ENCODE measurements around the gene CELF2.

The CELF2 gene

DNA sequence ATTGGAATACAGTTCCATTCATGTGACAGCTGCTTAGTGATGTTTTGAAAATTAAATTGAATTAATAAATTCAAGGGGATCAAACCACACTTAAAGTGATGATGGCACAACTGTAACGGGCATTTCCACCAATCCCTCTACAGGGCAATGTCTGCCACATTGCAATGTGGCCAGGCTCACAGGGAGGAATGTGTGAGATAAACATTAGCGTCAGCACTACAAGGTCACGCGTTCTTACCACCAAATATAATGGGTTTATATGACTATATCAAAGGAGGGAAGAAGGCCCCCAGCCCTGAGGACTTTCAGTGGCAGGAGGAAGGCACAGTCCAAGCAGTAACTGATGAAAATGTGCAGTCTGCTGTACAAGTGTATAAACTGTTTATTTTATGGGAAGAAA is 31.1 kb upstream of the CELF2 start:
- Histone ChIP-seq H2AK5ac (ENCODE audit: low read depth, low read length) (no peak overlapping the region), H3K36me3 (replicated peaks in 1 of 2; ENCODE audit: control insufficient read depth in 2 of 2, insufficient read depth in 2 of 2, low read length in 2 of 2) (no peaks in the 10 kb centered on the region), H3K18ac (ENCODE audit: low read length) (no peak overlapping the region), H2BK12ac (ENCODE audit: low read length) (no peak overlapping the region), H3K4ac (ENCODE audit: low read length) (no peak overlapping the region), H3K79me1 (ENCODE audit: low read depth, low read length) (no peaks in the 10 kb centered on the region), H2BK120ac (ENCODE audit: low read depth, low read length) (no peak overlapping the region), H3K14ac (ENCODE audit: low read length) (no peak overlapping the region), H3K9ac (ENCODE audit: low read depth, low read length, poor library complexity) (no peak overlapping the region), H4K8ac (ENCODE audit: low read depth, low read length) (no peak overlapping the region), H2AFZ (ENCODE audit: low read length) (no peak overlapping the region), H3K4me1 (ENCODE audit: control insufficient read depth in 2 of 2, insufficient read depth in 1 of 2, low read depth in 1 of 2, low read length in 2 of 2) (peaks cover 0 to 2% of the 10 kb centered on the region in 2 donors), H3K23ac (ENCODE audit: low read depth, low read length, poor library complexity) (no peak overlapping the region), H2BK5ac (ENCODE audit: low read length) (no peak overlapping the region), H3K27me3 (ENCODE audit: control insufficient read depth in 3 of 3, insufficient read depth in 3 of 3, low read depth in 1 of 3, low read length in 3 of 3) (no peaks in the 10 kb centered on the region), H3K27ac (replicated peaks; ENCODE audit: low read length) (no peak overlapping the region), H3K9me3 (replicated peaks in 1 of 2; ENCODE audit: control insufficient read depth in 2 of 2, insufficient read depth in 1 of 2, low read depth in 1 of 2, low read length in 2 of 2) (no peaks in the 10 kb centered on the region), H2BK15ac (ENCODE audit: low read length) (no peak overlapping the region), H3K4me2 (ENCODE audit: insufficient read depth, low read length, poor library complexity, severe bottlenecking) (no peak overlapping the region), H3K4me3 (ENCODE audit: low read length in 2 of 2) (no peak overlapping the region), H4K91ac (ENCODE audit: low read depth, low read length, poor library complexity) (no peak overlapping the region)
- WGBS, 2 donors (ENCODE audit: extremely low coverage in 2 of 2, insufficient read length in 2 of 2, insufficient replicate concordance in 1 of 2): no CpG with 5 or more reads among the region's 4 CpGs
- DNase-seq (ENCODE audit: low spot score): no peak

DNA sequence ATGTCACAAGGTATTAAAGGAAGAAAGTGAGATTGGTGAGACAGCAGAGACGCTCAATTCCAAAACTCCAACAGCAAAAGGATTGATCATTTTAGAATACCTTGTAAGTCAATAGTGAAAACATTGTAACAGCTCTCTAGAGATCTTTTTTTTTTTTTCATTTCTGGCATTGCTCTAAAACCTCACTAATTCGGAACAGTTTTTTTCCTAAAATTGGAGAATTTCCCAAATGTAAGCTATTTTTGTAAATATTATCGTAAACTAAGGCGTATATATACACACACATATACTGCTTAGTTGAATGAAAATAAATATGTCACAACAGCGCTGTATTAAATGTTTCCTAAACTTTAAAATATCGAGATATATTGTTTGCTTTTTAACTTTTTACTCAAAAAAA is 30.6 kb upstream of the CELF2 start:
- Histone ChIP-seq H3K23ac (ENCODE audit: low read depth, low read length, poor library complexity) (no peak overlapping the region), H3K79me1 (ENCODE audit: low read depth, low read length) (no peaks in the 10 kb centered on the region), H2BK12ac (ENCODE audit: low read length) (no peak overlapping the region), H2BK15ac (ENCODE audit: low read length) (no peak overlapping the region), H3K14ac (ENCODE audit: low read length) (no peak overlapping the region), H3K9ac (ENCODE audit: low read depth, low read length, poor library complexity) (no peak overlapping the region), H3K27ac (replicated peaks; ENCODE audit: low read length) (no peak overlapping the region), H2AK5ac (ENCODE audit: low read depth, low read length) (no peak overlapping the region), H2AFZ (ENCODE audit: low read length) (no peak overlapping the region), H3K4me1 (ENCODE audit: control insufficient read depth in 2 of 2, insufficient read depth in 1 of 2, low read depth in 1 of 2, low read length in 2 of 2) (peaks cover 0 to 2% of the 10 kb centered on the region in 2 donors), H3K27me3 (ENCODE audit: control insufficient read depth in 3 of 3, insufficient read depth in 3 of 3, low read depth in 1 of 3, low read length in 3 of 3) (no peaks in the 10 kb centered on the region), H3K9me3 (replicated peaks in 1 of 2; ENCODE audit: control insufficient read depth in 2 of 2, insufficient read depth in 1 of 2, low read depth in 1 of 2, low read length in 2 of 2) (no peaks in the 10 kb centered on the region), H3K4me3 (ENCODE audit: low read length in 2 of 2) (no peak overlapping the region), H2BK5ac (ENCODE audit: low read length) (no peak overlapping the region), H2BK120ac (ENCODE audit: low read depth, low read length) (no peak overlapping the region), H3K4ac (ENCODE audit: low read length) (no peak overlapping the region), H4K8ac (ENCODE audit: low read depth, low read length) (no peak overlapping the region), H3K4me2 (ENCODE audit: insufficient read depth, low read length, poor library complexity, severe bottlenecking) (no peak overlapping the region), H3K36me3 (replicated peaks in 1 of 2; ENCODE audit: control insufficient read depth in 2 of 2, insufficient read depth in 2 of 2, low read length in 2 of 2) (no peaks in the 10 kb centered on the region), H4K91ac (ENCODE audit: low read depth, low read length, poor library complexity) (no peak overlapping the region), H3K18ac (ENCODE audit: low read length) (no peak overlapping the region)
- no CpG with 5 or more reads among the region's 6 CpGs for WGBS, 2 donors (ENCODE audit: extremely low coverage in 2 of 2, insufficient read length in 2 of 2, insufficient replicate concordance in 1 of 2)
- no peak for DNase-seq (ENCODE audit: low spot score)

DNA sequence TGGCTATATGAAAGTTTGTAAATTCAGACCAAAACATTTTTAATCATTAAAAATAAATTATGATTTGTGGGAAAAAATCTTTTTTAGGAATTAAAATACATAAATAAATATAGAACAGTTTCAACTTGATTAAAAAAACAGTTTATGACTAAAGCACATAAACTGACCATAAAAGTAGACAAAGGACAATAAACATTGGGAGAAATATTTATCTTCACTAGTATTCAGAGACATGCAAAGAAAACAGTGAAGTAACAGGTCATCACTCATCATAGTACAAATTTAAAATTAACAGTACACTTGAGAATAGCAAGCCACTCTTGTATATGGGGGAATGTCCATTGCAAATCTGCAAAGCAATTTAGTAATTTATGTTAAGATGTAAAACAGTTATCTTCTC is 28.0 kb upstream of the CELF2 start:
- no peak overlapping the region for H2AK5ac ChIP-seq (ENCODE audit: low read depth, low read length)
- H3K4me3 ChIP-seq (ENCODE audit: low read length in 2 of 2): no peak overlapping the region
- no peak overlapping the region for H3K27ac ChIP-seq (replicated peaks; ENCODE audit: low read length)

DNA sequence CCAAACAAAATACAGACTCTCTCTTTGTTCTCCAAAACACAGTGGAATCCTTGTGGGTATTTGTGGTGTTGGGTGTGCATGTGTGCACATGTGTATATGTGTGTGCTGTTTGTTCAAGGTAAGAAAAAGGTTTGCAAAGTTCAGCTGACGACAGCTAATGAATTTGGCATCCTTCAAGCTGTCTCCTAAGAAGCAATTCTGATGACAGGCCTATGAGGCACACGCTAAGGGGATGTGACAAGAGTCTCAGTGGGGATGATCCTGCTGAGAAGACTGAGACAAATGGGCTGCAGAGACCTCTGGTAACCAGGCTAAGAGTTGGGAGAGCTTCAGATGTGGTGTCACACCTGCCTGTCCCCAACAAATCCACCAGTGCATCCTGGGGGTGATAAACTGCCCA is 26.5 kb upstream of the CELF2 start:
- H3K9me3 ChIP-seq (replicated peaks in 1 of 2; ENCODE audit: control insufficient read depth in 2 of 2, insufficient read depth in 1 of 2, low read depth in 1 of 2, low read length in 2 of 2): peaks cover 0 to 3% of the 10 kb centered on the region in 2 donors
- H3K27me3 ChIP-seq (ENCODE audit: control insufficient read depth in 3 of 3, insufficient read depth in 3 of 3, low read depth in 1 of 3, low read length in 3 of 3): no peaks in the 10 kb centered on the region
- H3K36me3 ChIP-seq (replicated peaks in 1 of 2; ENCODE audit: control insufficient read depth in 2 of 2, insufficient read depth in 2 of 2, low read length in 2 of 2): no peaks in the 10 kb centered on the region
- no peak overlapping the region for H3K4me3 ChIP-seq (ENCODE audit: low read length in 2 of 2)
- DNase-seq (ENCODE audit: low spot score): no peak
- H4K91ac ChIP-seq (ENCODE audit: low read depth, low read length, poor library complexity): no peak overlapping the region
- no peak overlapping the region for H4K8ac ChIP-seq (ENCODE audit: low read depth, low read length)
- no peak overlapping the region for H3K4me2 ChIP-seq (ENCODE audit: insufficient read depth, low read length, poor library complexity, severe bottlenecking)
- no peak overlapping the region for H2BK5ac ChIP-seq (ENCODE audit: low read length)
- H3K79me1 ChIP-seq (ENCODE audit: low read depth, low read length): no peaks in the 10 kb centered on the region
- H3K18ac ChIP-seq (ENCODE audit: low read length): no peak overlapping the region
- no peaks in the 10 kb centered on the region for H3K4me1 ChIP-seq (ENCODE audit: control insufficient read depth in 2 of 2, insufficient read depth in 1 of 2, low read depth in 1 of 2, low read length in 2 of 2)
- WGBS, 2 donors (ENCODE audit: extremely low coverage in 2 of 2, insufficient read length in 2 of 2, insufficient replicate concordance in 1 of 2): no CpG with 5 or more reads among the region's 2 CpGs
- no peak overlapping the region for H3K9ac ChIP-seq (ENCODE audit: low read depth, low read length, poor library complexity)
- no peak overlapping the region for H2BK15ac ChIP-seq (ENCODE audit: low read length)
- no peak overlapping the region for H2BK12ac ChIP-seq (ENCODE audit: low read length)
- H2AK5ac ChIP-seq (ENCODE audit: low read depth, low read length): no peak overlapping the region
- H2BK120ac ChIP-seq (ENCODE audit: low read depth, low read length): no peak overlapping the region
- H3K4ac ChIP-seq (ENCODE audit: low read length): no peak overlapping the region
- no peak overlapping the region for H3K14ac ChIP-seq (ENCODE audit: low read length)
- no peak overlapping the region for H2AFZ ChIP-seq (ENCODE audit: low read length)
- no peak overlapping the region for H3K23ac ChIP-seq (ENCODE audit: low read depth, low read length, poor library complexity)
- H3K27ac ChIP-seq (replicated peaks; ENCODE audit: low read length): no peak overlapping the region

More for the DNA sequence above, 28.0 kb upstream of the CELF2 start:
- Histone ChIP-seq H3K36me3 (replicated peaks in 1 of 2; ENCODE audit: control insufficient read depth in 2 of 2, insufficient read depth in 2 of 2, low read length in 2 of 2) (no peaks in the 10 kb centered on the region), H4K91ac (ENCODE audit: low read depth, low read length, poor library complexity) (no peak overlapping the region), H3K4ac (ENCODE audit: low read length) (no peak overlapping the region), H3K4me1 (ENCODE audit: control insufficient read depth in 2 of 2, insufficient read depth in 1 of 2, low read depth in 1 of 2, low read length in 2 of 2) (peaks cover 0 to 2% of the 10 kb centered on the region in 2 donors), H4K8ac (ENCODE audit: low read depth, low read length) (no peak overlapping the region), H3K23ac (ENCODE audit: low read depth, low read length, poor library complexity) (no peak overlapping the region), H3K79me1 (ENCODE audit: low read depth, low read length) (no peaks in the 10 kb centered on the region), H2BK12ac (ENCODE audit: low read length) (no peak overlapping the region), H3K9ac (ENCODE audit: low read depth, low read length, poor library complexity) (no peak overlapping the region), H3K27me3 (ENCODE audit: control insufficient read depth in 3 of 3, insufficient read depth in 3 of 3, low read depth in 1 of 3, low read length in 3 of 3) (no peaks in the 10 kb centered on the region), H3K18ac (ENCODE audit: low read length) (no peak overlapping the region), H2AFZ (ENCODE audit: low read length) (no peak overlapping the region), H3K4me2 (ENCODE audit: insufficient read depth, low read length, poor library complexity, severe bottlenecking) (no peak overlapping the region), H2BK120ac (ENCODE audit: low read depth, low read length) (no peak overlapping the region), H2BK15ac (ENCODE audit: low read length) (no peak overlapping the region), H2BK5ac (ENCODE audit: low read length) (no peak overlapping the region), H3K14ac (ENCODE audit: low read length) (no peak overlapping the region), H3K9me3 (replicated peaks in 1 of 2; ENCODE audit: control insufficient read depth in 2 of 2, insufficient read depth in 1 of 2, low read depth in 1 of 2, low read length in 2 of 2) (peaks cover 0 to 3% of the 10 kb centered on the region in 2 donors)
- no peak for DNase-seq (ENCODE audit: low spot score)
